Smooth muscle cell (in vitro differentiated cells): ENCODE measurements around the gene ACP4. TPM values are rescaled to one million over a fixed set of nuclear protein-coding genes. Genes with fewer than 3 reads are reported as not detected.

Experiments used
- DNase-seq: peaks from one replicate; lab custom pipeline; 2025; ENCODE audit not compliant: unreplicated experiment; lab: John Stamatoyannopoulos, UW
- H2AFZ ChIP-seq: fragments of 200-600 bp; sonication (generic); 2 replicates; pipeline ENCODE4 v1.6.0; 2016; ENCODE audit warnings: antibody characterized with exemption, low read depth, mild to moderate bottlenecking
- H3F3A ChIP-seq: fragments of 200-600 bp; sonication (generic); 2 replicates; pipeline ENCODE4 v1.6.0; 2017; ENCODE audit warnings: antibody characterized with exemption, low read depth
- H3K27ac ChIP-seq: fragments of 200-600 bp; sonication (generic); 2 replicates; pipeline ENCODE4 v1.5.1; 2016; ENCODE audit warnings: low read depth, mild to moderate bottlenecking
- H3K27me3 ChIP-seq: fragments of 200-600 bp; sonication (generic); 2 replicates; pipeline ENCODE4 v1.6.1; 2016; ENCODE audit warnings: low read depth, mild to moderate bottlenecking
- H3K36me3 ChIP-seq: fragments of 200-600 bp; sonication (generic); 2 replicates; pipeline ENCODE4 v1.5.1; 2016; ENCODE audit warnings: low read depth
- H3K4me1 ChIP-seq: fragments of 200-600 bp; sonication (generic); 2 replicates; pipeline ENCODE4 v1.5.1; 2016; ENCODE audit warnings: low read depth
- H3K4me2 ChIP-seq: fragments of 200-600 bp; sonication (generic); 2 replicates; pipeline ENCODE4 v1.6.0; 2016; ENCODE audit warnings: mild to moderate bottlenecking
- H3K4me3 ChIP-seq: fragments of 200-600 bp; sonication (generic); 2 replicates; pipeline ENCODE4 v1.5.1; 2016; ENCODE audit warnings: mild to moderate bottlenecking
- H3K79me2 ChIP-seq: fragments of 200-600 bp; sonication (generic); 2 replicates; pipeline ENCODE4 v1.6.0; 2016; ENCODE audit warnings: low read depth, mild to moderate bottlenecking
- H3K9ac ChIP-seq: fragments of 200-600 bp; sonication (generic); 2 replicates; pipeline ENCODE4 v1.6.0; 2016; ENCODE audit warnings: low read depth
- H3K9me3 ChIP-seq: fragments of 200-600 bp; sonication (generic); replicated peaks from 2 replicates; pipeline ENCODE4 v1.5.1; 2016; ENCODE audit warnings: low read depth
- H4K20me1 ChIP-seq: fragments of 200-600 bp; sonication (generic); 2 replicates; pipeline ENCODE4 v1.6.0; 2016; ENCODE audit warnings: low read depth
- CTCF ChIP-seq: fragments of 200-600 bp; sonication (generic); IDR thresholded peaks from 2 replicates; pipeline ENCODE4 v1.5.1; 2017; ENCODE audit warnings: borderline replicate concordance, mild to moderate bottlenecking, antibody characterized with exemption; ENCODE audit not compliant: insufficient read depth, poor library complexity, severe bottlenecking
- WGBS: methylation state at CpG from one replicate; pipeline ENCODE4 v1.1.7; 2016; ENCODE audit warnings: low lambda C conversion rate; 5-methylcytosine and 5-hydroxymethylcytosine counted together
- polyA plus RNA-seq: library from polyadenylated mRNA; unstranded; fragments of >200 nt; fragmentation: Nextera tagmentation; extraction: Ambion mirVana; gene quantifications from 2 replicates; pipeline ENCODE4 v1.2.1, GENCODE V29; 2016
- total RNA-seq: library from RNA; depleted of rRNA; stranded (reverse); fragments of >200 nt; gene quantifications from 2 replicates; pipeline ENCODE4 v1.2.3, GENCODE V29; 2014

ACP4 gene
- total and polyA plus RNA-seq, 2 experiments from 2014 or later, result 0.26 TPM; not detected in 1

GRCh38 chr19:50776131-50776530 lies 14.1 kb upstream of the ACP4 start:
- no peak for TF ChIP-seq CTCF
- Histone ChIP-seq H3K4me1 (no peaks in the 10 kb centered on the region), H3K9ac (no peak overlapping the region), H3K27me3 (peaks cover 36% of the 10 kb centered on the region), H3K4me3 (no peak overlapping the region), H3K79me2 (no peaks in the 10 kb centered on the region), H4K20me1 (no peaks in the 10 kb centered on the region), H3K36me3 (no peaks in the 10 kb centered on the region), H3K9me3 (no peaks in the 10 kb centered on the region), H2AFZ (no peak overlapping the region), H3K4me2 (no peak overlapping the region), H3K27ac (no peak overlapping the region), H3F3A (no peaks in the 10 kb centered on the region)
- no peak for DNase-seq
- 87% methylated on average over 5 of the region's 5 CpGs for WGBS

GRCh38 chr19:50777261-50777660 lies 13.0 kb upstream of the ACP4 start:
- no peaks in the 10 kb centered on the region for H3K4me1 ChIP-seq
- 55% methylated on average over 4 of the region's 4 CpGs for WGBS
- no peaks in the 10 kb centered on the region for H3F3A ChIP-seq
- no peak for TF ChIP-seq CTCF
- H3K27ac ChIP-seq, result no peak overlapping the region
- DNase-seq, result no peak
- no peak overlapping the region for H3K9ac ChIP-seq
- no peak overlapping the region for H3K4me3 ChIP-seq
- H3K9me3 ChIP-seq, result no peaks in the 10 kb centered on the region
- no peaks in the 10 kb centered on the region for H4K20me1 ChIP-seq
- H3K79me2 ChIP-seq, result no peaks in the 10 kb centered on the region
- no peak overlapping the region for H2AFZ ChIP-seq
- H3K27me3 ChIP-seq, result peaks cover 36% of the 10 kb centered on the region
- peak overlapping the region; percentile 56 for H3K4me2 ChIP-seq
- H3K36me3 ChIP-seq, result no peaks in the 10 kb centered on the region

DNA sequence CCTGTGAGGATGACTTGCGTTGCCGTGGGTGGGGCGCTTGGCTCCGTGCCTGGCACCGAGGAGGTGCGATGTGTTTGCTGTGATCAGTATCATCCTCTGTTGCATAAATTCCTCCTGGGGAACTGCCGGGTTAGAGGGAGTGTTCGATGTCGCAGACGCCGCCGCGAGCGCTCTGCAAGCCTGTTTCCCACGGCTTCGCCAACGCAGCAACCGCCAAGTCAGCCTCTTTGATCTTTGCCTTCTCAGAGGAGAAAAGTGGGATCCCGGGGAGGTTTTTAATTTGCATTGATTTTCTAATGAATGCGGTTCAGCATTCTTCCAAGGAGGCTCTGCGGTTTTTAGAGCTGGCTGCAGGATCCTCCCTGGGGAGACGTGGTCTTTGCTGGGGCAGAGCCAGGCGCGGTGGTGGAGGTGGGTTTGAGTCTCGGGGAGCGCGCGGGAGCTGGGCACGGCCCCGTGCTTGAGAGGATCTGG lies 12.3 kb upstream of the ACP4 start:
- H3K9ac ChIP-seq, result no peak overlapping the region
- no peak for DNase-seq
- no peaks in the 10 kb centered on the region for H3F3A ChIP-seq
- no peaks in the 10 kb centered on the region for H3K79me2 ChIP-seq
- H3K27ac ChIP-seq, result no peak overlapping the region
- no peaks in the 10 kb centered on the region for H3K9me3 ChIP-seq
- no peaks in the 10 kb centered on the region for H3K36me3 ChIP-seq
- H3K27me3 ChIP-seq, result peaks cover 36% of the 10 kb centered on the region
- H2AFZ ChIP-seq, result no peak overlapping the region
- H3K4me2 ChIP-seq, result peak overlapping the region; percentile 56
- no peak overlapping the region for H3K4me3 ChIP-seq
- H3K4me1 ChIP-seq, result no peaks in the 10 kb centered on the region
- H4K20me1 ChIP-seq, result no peaks in the 10 kb centered on the region
- no peak for TF ChIP-seq CTCF
- 13% methylated on average over 30 of the region's 30 CpGs for WGBS

GRCh38 chr19:50778906-50779430 lies 11.2 kb upstream of the ACP4 start:
- no peaks in the 10 kb centered on the region for H3F3A ChIP-seq
- H3K36me3 ChIP-seq, result no peaks in the 10 kb centered on the region
- H3K9ac ChIP-seq, result no peak overlapping the region
- WGBS, result 61% methylated on average over 7 of the region's 7 CpGs
- no peaks in the 10 kb centered on the region for H4K20me1 ChIP-seq
- H3K4me2 ChIP-seq, result no peak overlapping the region
- H3K9me3 ChIP-seq, result no peaks in the 10 kb centered on the region
- H3K79me2 ChIP-seq, result no peaks in the 10 kb centered on the region
- no peak overlapping the region for H3K27ac ChIP-seq
- DNase-seq, result no peak
- peaks cover 36% of the 10 kb centered on the region for H3K27me3 ChIP-seq
- peaks cover 4% of the 10 kb centered on the region for H3K4me1 ChIP-seq
- no peak overlapping the region for H2AFZ ChIP-seq
- no peak for TF ChIP-seq CTCF
- H3K4me3 ChIP-seq, result no peak overlapping the region
